ENCODE measurements around the gene GP9. TPM values are rescaled to one million over a fixed set of nuclear protein-coding genes. Genes with fewer than 3 reads are reported as not detected.

GP9 gene
- total and polyA plus RNA-seq, 7 donors, result 0.04 to 0.21 (median 0.09) TPM; not detected in 4

GRCh38 chr3:129022114-129023007 is 38.2 kb upstream of the GP9 start:
- ATAC-seq, result peak in 1 of 4 donors; percentile 11
- H3K36me3 ChIP-seq (ENCODE audit: insufficient read depth in 1 of 2, low read depth in 1 of 2), result no peaks in the 10 kb centered on the region
- 37 to 47% (median 45%) methylated on average over 15 of the region's 15 CpGs for WGBS, 3 donors
- H3K4me1 ChIP-seq, result peaks cover 7% of the 10 kb centered on the region
- intact Hi-C loops (cut with DNase I), result no loop called here
- peak; percentile 82 to 84 for DNase-seq
- no peaks in the 10 kb centered on the region for H3K27me3 ChIP-seq (ENCODE audit: insufficient read depth in 3 of 3, low read length in 2 of 3)
- H3K27ac ChIP-seq, result no peak overlapping the region
- H3K9me3 ChIP-seq, result no peaks in the 10 kb centered on the region
- no peak overlapping the region for H3K4me3 ChIP-seq
- TF ChIP-seq CTCF (IDR thresholded peaks at IDR 0.05), result no peak

GRCh38 chr3:129023008-129023358 is 37.6 kb upstream of the GP9 start:
- WGBS, 3 donors, result 70 to 93% (median 75%) methylated on average over 1 of the region's 1 CpG
- H3K27me3 ChIP-seq (ENCODE audit: insufficient read depth in 3 of 3, low read length in 2 of 3), result no peaks in the 10 kb centered on the region
- ATAC-seq (no peak), DNase-seq (no peak)
- H3K27ac ChIP-seq, result no peak overlapping the region
- no peaks in the 10 kb centered on the region for H3K9me3 ChIP-seq
- H3K36me3 ChIP-seq (ENCODE audit: insufficient read depth in 1 of 2, low read depth in 1 of 2), result no peaks in the 10 kb centered on the region
- intact Hi-C loops (cut with DNase I), result no loop called here
- TF ChIP-seq CTCF (IDR thresholded peaks at IDR 0.05), result no peak
- H3K4me3 ChIP-seq, result no peak overlapping the region
- H3K4me1 ChIP-seq, result peaks cover 7% of the 10 kb centered on the region

GRCh38 chr3:129023909-129024308 is 36.7 kb upstream of the GP9 start:
- no peaks in the 10 kb centered on the region for H3K9me3 ChIP-seq
- no peaks in the 10 kb centered on the region for H3K27me3 ChIP-seq (ENCODE audit: insufficient read depth in 3 of 3, low read length in 2 of 3)
- H3K36me3 ChIP-seq (ENCODE audit: insufficient read depth in 1 of 2, low read depth in 1 of 2), result no peaks in the 10 kb centered on the region
- no peak for TF ChIP-seq CTCF (IDR thresholded peaks at IDR 0.05)
- WGBS, 3 donors, result 74 to 90% (median 85%) methylated on average over 2 of the region's 2 CpGs
- H3K27ac ChIP-seq, result no peak overlapping the region
- intact Hi-C loops (cut with DNase I), result no loop called here
- H3K4me1 ChIP-seq, result peaks cover 7% of the 10 kb centered on the region
- H3K4me3 ChIP-seq, result no peak overlapping the region
- ATAC-seq, result no peak
- DNase-seq, result no peak

GRCh38 chr3:129025108-129025507 is 35.5 kb upstream of the GP9 start:
- no peak overlapping the region for H3K27ac ChIP-seq
- WGBS, 3 donors, result 44 to 63% (median 45%) methylated on average over 15 of the region's 15 CpGs
- no peaks in the 10 kb centered on the region for H3K36me3 ChIP-seq (ENCODE audit: insufficient read depth in 1 of 2, low read depth in 1 of 2)
- H3K4me3 ChIP-seq, result no peak overlapping the region
- ATAC-seq (no peak), DNase-seq (no peak)
- no peak for TF ChIP-seq CTCF (IDR thresholded peaks at IDR 0.05)
- intact Hi-C loops (cut with DNase I), result no loop called here
- H3K9me3 ChIP-seq, result peaks cover under 1% of the 10 kb centered on the region
- no peaks in the 10 kb centered on the region for H3K27me3 ChIP-seq (ENCODE audit: insufficient read depth in 3 of 3, low read length in 2 of 3)
- H3K4me1 ChIP-seq, result peaks cover 7% of the 10 kb centered on the region

Measured in psoas muscle (tissue), 8 donors.